HG02610 (cell line): ENCODE measurements around the gene HNF1B.

Source experiments
- ATAC-seq: cut with Tn5 transposase; IDR thresholded peaks from one replicate; pipeline ENCODE4 v1.9.1; 2021; ENCODE audit warnings: mild to moderate bottlenecking, moderate library complexity; ENCODE audit not compliant: unreplicated experiment

Gene HNF1B

DNA sequence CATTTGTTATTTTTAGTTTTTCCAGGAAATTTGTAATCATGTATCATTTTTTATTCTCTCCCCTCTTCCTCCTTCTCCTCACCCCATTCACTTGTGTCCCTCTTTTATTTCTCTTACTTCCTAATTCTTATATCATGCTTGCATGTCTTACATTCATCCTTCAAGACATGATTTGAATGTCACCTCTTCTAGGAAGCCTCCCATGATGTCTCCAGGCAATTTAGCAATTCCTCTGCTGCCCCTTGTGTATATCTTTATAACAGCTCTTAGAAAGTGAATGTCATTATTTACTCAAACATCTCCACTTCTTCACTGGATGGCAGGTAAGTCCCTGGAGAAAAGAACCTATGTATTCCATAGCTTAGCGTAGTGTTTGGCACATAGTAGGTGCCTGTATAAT lies 7.8 kb downstream of the HNF1B start:
- no peak for ATAC-seq

DNA sequence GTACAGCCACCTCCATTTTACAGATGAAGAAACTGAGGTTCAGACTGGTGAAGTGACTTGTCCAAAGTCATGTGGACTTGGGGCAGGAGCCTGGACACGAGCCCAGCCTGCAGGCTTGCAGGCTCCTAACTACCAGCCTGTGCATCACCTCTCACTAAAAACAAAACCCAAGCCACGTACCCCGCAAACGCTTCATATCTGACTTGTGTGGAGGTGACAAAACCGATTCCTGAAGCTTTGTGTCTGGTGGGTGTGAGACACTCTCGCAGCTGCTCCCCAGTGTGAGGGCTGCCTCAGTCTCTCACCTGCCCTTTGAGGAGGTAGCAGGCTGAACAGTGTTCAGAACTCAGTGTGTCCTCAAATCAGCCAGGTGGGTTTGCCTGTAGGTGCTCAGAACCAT lies 8.4 kb downstream of the HNF1B start:
- no peak for ATAC-seq

DNA sequence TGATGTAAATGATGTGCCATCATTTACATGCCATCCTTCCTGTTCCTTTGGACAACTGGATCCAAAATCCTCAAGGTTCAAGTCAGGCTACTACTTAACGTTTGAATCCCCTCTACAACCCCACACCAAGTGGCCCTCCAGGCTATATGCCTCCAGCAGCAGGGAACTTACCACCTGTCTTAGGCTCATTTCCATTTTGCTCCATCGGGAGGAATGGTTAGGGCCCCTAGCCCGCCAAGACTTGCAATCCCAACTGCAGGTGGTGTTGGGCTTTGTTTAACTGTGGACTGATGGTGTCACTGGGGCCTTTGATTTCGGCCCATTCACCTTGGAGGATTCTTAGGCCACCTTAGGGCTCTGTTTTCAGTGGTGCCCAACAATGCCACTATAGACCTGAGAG lies 9.7 kb downstream of the HNF1B start:
- no peak for ATAC-seq

DNA sequence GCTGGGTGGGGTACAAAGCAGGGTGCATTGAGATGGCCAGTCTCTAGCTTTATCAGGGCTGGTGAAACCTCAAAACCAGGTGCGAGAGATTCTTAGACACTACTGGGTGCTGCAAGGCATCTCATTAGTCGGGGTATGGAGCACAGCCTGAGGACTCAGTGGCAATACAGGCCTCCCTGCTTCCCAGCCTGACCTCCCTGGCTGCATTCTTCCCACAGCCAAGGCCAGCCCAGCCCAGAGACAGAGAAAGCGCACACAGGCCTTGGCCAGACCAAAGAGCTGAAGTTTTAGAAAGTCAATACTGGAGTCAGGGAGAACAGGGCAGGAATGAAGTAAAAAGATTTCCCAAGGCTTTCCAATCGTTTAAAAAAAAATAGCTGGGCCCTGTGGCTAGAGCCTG lies 12.5 kb downstream of the HNF1B start:
- no peak for ATAC-seq

DNA sequence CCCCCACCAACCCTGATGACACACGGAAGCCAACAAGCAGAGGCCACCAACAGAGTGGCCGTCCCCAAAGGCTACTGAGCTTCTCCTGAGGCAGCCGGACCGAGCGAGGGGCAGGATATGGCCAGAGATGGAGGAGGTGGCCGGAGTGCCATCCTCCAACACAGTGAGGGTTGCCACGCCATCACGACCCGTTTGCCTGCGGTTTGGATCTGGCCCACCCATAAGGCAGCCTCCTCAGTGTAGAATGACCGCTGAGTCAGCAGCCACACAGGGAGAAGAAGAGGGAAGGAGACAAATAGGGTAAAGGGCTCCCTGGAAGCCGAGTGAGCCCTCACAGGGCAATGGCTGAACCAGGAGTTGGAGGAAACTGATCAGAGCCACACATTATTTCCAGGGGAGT lies 13.8 kb downstream of the HNF1B start:
- no peak for ATAC-seq

DNA sequence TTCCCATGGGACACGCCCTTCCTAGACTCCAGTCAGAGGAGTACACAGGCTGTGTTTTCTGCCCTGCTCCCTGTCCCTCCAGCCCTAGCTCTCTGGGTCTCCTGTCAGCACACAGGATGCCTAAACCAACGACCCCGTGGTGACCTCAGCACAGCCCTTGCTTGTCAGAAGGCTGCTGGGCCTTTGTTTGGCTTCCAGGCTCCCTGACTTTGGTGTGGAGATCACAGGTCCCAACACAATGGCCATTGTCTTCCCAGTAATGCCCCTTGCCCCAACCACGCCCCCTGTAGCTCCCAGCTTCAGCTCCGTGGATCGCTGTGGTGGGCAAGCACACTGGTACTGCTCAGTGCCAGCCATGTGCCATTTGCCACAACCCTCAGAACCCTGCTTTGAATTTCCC lies 15.0 kb downstream of the HNF1B start:
- no peak for ATAC-seq

DNA sequence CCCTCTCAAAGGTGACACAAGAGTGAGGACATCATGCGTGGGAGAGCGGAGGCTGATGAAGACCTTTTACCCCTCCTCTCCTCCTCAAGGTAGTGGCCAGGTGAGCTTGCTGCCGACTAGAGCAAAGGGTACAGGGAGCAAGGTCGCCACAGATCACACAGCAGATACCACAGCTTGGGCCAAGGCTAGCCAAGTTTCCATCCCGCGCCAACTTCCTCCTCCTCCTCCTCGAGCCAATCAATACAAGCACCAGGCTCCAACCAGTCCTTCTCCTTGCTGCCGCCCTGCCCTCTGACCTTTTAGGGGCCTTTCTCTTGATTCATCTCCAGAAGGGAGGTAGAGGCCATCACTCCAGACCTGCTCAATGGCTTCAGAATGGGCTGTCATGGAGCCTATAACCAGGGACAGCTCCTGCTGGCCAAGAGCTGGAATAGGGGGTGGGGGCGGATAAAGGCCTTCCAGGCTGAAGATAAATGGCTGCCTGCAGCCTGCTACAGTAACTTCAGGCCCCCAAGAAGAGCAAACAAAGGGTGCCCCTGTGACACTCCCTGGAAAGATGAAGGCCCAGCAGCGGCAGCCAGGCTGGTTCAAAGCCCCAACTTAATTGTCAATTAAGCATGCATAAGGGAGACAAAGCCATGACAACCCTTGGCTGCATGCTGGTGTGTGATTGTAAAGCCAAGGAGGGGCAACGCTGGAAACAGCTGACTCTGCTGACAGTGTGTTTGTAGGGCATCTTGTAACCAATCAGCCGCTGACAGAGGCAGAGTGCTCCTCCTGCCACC lies 17.8 kb downstream of the HNF1B start:
- ATAC-seq, result no peak

DNA sequence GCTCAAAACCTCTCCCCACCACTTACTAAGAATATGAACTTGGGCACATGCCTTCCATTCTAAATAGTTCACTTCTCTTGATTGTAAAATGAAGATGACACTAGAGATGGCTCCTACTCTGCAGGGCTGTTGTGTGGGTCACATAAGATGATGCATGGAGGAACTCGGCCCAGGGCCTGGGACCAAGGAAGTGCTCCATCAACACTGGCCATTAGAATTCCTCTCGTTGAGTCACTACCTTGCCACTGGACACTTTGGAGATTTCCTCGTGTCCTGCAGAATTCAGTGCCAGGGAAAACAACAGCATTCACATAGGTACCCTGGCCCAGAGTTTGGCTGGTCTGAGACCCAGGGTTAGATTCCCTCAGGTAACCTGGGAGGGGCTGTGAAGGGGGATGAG lies 18.6 kb downstream of the HNF1B start:
- ATAC-seq, result no peak

DNA sequence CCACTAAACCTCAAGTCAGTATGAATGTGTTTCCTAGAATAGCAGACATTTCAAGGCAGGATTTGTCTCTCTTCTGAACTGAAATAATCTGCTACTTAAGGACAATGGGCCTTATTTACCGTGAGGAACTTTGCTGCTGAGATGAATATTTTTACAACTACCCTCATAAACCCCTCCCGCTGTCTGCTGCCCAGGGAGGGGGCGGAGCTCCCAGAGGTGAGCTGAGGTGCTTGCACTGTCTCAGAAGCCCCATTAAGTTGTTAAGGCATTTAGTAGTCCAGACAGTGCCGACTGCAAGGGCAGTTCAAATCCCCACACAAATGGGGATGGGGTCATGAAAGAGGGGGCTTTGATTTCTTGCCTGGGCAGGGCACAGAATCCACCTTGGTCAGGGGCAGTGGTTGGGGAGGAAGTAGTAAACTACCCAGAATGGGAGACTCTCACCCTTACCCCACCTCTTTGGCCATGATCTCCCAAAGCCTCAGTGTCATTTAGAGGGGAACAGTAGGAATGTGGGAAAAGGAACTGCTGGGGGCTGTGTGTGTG lies 19.2 kb downstream of the HNF1B start:
- no peak for ATAC-seq

DNA sequence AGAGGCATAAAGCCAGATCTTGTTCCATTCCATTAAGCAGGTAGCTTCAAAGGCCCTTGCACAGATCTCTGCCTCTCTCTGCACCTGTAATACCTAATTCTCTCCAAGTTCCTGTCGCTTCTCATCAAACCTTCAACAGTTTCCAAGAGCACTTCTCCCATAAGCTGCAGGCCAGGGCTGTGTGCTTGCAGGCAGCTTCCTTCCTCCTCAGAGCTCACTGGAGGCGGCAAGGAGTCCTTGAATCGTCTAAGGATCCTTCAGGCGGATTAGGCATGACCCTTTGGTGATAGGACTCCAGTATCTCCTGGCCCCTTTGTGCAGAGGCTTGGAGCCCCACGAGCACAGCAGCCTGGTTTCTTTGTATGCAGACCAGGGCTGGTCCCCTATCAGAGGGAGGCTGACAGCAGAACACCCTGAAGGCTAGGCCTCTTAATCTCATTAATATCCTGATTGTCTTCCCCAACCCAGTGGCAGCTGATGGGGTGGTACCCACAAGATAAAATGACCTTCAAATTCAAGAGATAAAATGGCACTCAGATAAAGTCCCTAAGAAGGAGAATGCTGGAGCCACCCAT lies 19.8 kb downstream of the HNF1B start:
- ATAC-seq, result no peak

DNA sequence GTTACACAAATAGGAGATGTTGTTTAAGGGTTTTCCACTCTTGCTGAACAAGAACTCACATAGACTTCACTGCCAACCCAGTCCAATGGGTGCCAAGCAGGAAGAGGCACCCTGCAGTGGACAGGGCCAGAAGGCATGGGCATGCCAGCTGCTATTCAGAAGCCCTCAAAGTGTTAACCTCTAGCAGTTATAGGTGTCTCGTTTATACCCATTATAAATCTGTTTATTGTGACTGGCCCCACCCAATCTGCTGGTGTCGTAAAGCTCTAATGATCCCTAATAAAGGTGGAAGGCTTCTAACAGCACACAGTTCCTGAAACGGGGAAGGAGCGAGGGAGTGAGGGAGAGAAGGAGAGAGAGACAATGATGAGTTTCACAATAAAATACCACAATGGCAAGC lies 23.9 kb downstream of the HNF1B start:
- ATAC-seq, result no peak

DNA sequence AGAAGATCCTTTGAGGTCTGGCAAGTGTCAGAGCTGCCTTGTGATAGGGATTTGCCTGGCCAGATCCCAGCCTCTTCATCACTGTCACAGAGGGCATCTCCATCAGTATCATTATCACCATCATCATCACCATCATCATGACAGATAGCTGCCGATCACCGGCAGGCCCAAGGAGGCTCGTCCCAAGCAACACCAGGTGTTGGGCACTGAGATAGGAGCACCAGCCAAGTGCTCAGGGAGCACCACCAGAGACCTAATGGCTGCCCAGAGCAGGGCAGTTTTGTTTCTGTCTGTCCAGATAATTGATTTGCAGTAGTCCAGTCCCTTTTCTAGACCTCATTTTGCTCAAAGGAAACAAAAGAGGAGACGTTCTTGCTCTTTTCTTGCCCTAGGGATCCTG lies 25.0 kb downstream of the HNF1B start:
- ATAC-seq, result no peak

DNA sequence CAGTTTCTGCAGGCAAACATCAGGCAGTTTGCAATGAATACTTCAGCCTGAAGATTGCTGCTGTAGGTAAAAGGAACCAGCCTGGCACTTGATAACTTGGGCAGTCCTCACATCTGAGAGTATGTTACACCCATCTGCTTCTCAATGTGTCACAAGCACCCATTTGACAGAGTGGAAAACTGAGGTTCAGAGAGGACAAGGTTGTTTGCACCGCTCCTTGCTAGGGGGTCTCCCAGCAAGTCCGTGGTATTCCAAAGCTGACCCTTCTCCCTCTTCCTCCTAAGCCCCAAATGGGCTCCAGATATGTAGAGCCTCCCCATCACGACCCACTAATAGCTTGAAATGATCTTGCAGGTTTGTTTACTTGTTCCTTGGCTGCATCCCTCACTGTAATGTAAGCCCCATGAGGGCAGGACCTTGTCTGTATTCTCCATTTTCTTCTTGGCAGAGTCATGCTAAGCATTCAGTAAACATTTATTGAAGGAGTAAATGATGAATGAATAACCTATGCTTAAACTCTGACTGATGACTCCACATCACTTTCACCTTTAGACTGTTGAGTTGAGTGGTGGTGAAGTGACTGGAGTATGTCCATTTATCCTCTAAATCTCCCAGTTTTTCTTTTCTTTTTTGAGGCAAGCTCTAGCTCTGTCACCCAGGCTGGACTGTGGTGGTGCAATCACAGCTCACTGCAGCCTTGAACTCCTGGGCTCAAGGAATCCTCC lies 26.4 kb downstream of the HNF1B start:
- no peak for ATAC-seq

DNA sequence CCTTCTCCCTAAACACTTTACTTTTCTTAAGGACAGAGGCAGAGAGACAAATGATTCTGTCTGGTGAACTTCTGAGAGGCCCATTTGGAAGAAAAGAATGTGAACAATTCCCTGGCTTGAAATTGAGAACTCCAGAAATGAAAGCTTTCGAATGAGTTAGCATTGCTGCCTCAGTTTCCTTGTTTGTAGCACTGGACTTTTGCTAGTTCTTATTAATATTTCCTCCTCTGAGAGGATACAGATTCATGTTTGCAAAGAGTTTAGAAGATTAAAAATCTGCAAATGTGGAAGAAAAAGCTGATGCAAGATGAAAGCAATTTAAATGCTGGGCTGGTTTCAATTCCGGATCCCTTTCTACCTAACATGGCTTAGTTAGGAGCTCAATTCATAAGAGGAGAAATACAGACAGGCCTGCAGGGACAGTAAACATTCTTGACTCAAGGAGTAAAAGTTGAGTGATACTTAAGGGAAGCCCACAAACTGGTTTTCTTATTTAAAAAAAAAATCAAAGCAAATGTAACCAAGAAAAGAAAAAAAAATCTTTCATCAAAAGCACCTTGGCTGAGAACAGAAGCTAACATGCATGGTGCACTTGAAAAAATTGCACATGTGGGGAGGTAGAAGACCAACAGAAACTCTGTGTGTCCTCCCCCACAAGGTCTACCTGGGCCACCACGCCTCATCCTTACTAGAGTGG lies 27.1 kb downstream of the HNF1B start:
- no peak for ATAC-seq

DNA sequence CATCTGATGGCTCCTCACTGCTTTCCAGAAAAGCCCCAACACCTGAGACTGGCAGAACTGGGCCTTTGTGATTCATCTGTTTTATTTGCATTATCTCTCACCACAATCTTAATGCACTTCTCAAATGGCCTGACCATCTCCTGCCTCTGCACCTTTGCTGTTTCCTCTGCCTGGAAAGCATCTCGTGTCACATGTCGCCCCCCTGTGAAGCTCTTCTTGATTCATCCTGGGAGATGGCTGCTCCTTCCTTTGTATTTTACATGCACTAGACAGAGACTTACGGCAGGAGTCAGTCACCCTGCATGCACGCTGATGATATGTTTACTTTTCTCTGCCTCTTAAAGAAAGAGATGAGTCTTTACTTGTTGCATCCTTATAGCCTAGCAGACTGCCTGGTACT lies 30.0 kb downstream of the HNF1B start:
- ATAC-seq, result no peak

DNA sequence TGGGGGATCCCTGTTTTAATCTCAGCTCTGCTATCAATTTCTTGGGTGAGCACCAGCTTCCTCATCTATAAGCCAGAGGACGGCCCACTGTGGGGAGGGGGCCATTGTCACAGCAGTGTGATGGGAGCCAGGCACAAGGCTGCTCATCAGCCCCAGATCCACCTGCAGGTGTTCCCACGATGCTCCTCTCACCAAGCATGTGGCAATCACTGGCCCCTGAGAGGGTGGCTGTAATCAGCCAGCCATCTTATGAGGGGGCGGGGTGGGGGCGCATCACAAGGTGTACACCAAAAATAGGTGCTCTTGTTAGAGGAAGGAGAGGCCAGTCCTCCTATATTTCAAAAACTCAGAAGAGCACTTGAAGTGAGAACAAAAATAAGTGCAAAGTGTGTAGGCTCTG lies 31.2 kb downstream of the HNF1B start:
- no peak for ATAC-seq

DNA sequence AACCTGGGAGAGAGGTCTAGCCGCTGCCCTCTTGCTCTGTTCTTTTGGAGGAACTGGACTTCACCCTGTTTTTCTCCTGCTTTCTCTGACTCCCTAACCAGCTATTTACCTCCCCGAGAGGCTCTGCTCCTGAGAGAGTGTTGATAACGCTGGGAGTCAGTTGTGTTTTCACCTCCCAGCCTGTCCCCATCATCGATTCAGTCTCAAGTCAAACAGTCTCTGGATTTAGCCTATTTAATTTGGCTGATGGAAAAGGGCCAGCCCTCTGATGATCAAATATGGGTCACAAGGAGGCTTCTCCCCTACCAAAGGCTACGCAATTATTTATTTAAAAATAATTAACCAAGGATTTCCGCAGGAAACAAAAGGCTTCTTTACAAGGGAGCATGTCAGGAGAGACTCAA lies 31.8 kb downstream of the HNF1B start:
- ATAC-seq, result no peak

DNA sequence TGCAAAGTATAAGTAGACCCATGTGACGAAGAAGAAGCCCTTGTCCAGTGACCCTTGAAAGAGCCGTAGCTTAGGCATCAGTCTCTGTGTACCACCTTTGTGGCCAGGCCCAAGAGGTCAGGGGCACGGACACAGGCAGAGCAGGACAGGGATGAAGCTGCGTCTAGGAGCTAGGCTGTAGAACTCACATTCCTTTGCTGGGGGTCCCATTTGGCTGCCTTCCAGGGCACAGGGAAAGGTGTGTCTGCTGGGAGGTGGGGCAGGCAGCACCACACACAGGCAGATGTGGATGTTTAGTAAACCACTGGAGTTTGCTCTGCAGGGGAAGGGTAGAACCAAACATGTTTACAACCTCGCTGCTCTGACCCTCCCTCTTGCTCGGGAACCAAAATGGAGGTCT lies 33.7 kb downstream of the HNF1B start:
- no peak for ATAC-seq

DNA sequence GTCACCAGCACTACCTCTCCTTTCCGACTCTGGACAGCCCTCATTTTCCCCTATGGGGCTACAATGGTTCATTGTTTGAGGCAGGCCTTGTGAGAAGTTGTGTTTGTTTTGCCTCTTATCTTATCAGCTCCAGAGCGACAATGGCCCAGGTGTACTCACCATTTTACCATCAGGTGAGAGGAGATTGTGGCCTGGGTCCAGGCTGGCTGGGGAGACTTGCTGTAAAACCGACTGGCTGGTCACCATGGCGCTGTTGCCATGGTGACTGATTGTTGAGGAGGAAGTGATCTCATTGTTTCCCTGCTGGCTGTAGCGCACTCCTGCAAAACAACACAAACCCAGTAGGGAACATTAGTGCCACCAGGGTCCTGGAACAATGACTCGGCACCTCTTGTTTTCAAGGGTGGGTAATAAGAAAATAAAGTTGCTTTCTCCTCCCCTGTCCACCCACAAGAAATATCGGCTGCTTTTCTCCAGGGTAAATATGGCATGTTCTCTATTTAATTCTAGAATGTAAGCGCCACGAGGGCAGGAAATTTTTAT lies 34.4 kb downstream of the HNF1B start:
- no peak for ATAC-seq

DNA sequence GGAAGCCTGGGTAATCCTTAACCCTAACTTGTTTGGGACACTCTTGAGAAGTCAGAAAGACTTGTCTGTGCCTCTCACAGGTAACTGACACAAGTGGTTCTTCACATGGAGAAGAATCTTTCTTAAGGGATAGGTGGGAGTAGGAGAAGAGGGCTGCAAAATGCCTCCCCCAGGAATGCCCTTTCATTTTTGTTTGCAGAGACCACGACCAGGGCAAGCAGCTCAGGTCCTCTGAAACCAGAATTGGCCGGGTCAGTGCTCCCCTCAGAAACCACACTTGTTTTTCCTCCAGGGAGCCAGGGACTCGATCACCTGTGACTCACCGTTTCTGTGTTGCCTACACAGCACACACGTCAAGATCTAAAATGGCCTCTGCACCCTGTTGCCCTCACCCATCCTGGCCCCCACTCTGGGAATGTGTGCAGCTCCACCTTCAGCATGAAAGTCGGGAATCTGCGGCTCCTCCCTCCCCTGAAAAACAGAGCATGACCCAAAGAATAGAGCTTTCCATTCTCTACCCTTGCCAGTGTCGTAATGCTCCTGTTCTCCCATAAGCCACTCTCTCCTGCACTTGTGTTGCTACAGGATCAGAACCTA lies 36.1 kb downstream of the HNF1B start:
- no peak for ATAC-seq
